Inflammatory macrophage (primary cell): ENCODE results near the gene SDR42E1.
"Not testable (repeated sequence)": the region's sequence is repeated elsewhere in the genome, so short reads cannot be mapped to it uniquely, and the experiment has no call there.

Experiments used
- DNase-seq, 2 donors: peaks; one replicate each; pipeline ENCODE4 v3.0.0-alpha.2; 2020 to 2022

The SDR42E1 gene

GRCh38 chr16:82034981-82035612 lies 23.8 kb upstream of the SDR42E1 start, which contains the start of gene HSD17B2:
HSD17B2 (plus strand) TSS chr16:82035253; CDS start chr16:82035425, 172 bp downstream.
- DNase-seq, result no peak

- DNase-seq, result no peak
These were observed 22.5 kb upstream of the SDR42E1 start for GRCh38 chr16:82033683-82034300.

- DNase-seq, result no peak
These were observed 21.7 kb upstream of the SDR42E1 start for GRCh38 chr16:82033006-82033405.

GRCh38 chr16:82031116-82032084 lies 20.1 kb upstream of the SDR42E1 start:
- DNase-seq, result peak; percentile 74 to 75

- no peak for DNase-seq
These were observed 16.4 kb upstream of the SDR42E1 start for GRCh38 chr16:82027629-82028064.

- DNase-seq, result no peak
These were observed 13.6 kb upstream of the SDR42E1 start for GRCh38 chr16:82024883-82025282.

- peak; percentile 44 to 70 for DNase-seq
These were observed 13.0 kb upstream of the SDR42E1 start for GRCh38 chr16:82024316-82024715.

- no peak for DNase-seq
These were observed 11.9 kb upstream of the SDR42E1 start for GRCh38 chr16:82023206-82023605.

- DNase-seq, result no peak
These were observed 8.8 kb upstream of the SDR42E1 start for GRCh38 chr16:82020051-82020450.

GRCh38 chr16:82019535-82019934 lies 8.3 kb upstream of the SDR42E1 start:
- DNase-seq, result no peak

GRCh38 chr16:82017911-82018568 lies 6.8 kb upstream of the SDR42E1 start:
- DNase-seq, result no peak

GRCh38 chr16:82016964-82017363 lies 5.7 kb upstream of the SDR42E1 start:
- no peak for DNase-seq

GRCh38 chr16:82016263-82016662 lies 5.0 kb upstream of the SDR42E1 start:
- DNase-seq, result peak; percentile 9 to 11

- no peak for DNase-seq
These were observed 1.9 kb upstream of the SDR42E1 start for GRCh38 chr16:82013139-82013538.

GRCh38 chr16:82010649-82011048 lies 621 bp downstream of the SDR42E1 start:
- DNase-seq, result no peak

- DNase-seq, result not testable (repeated sequence)
These were observed 1.5 kb downstream of the SDR42E1 start for GRCh38 chr16:82009789-82010188.

GRCh38 chr16:82008957-82009592 lies 2.2 kb downstream of the SDR42E1 start:
- DNase-seq, result no peak

- DNase-seq, result no peak
These were observed 4.1 kb downstream of the SDR42E1 start for GRCh38 chr16:82007189-82007588.

- DNase-seq, result no peak
These were observed 5.2 kb downstream of the SDR42E1 start for GRCh38 chr16:82006036-82006435.

- no peak for DNase-seq
These were observed 6.0 kb downstream of the SDR42E1 start for GRCh38 chr16:82005027-82005830.

GRCh38 chr16:82004601-82005000 lies 6.7 kb downstream of the SDR42E1 start:
- no peak for DNase-seq
